SK-N-MC (cell line): Measurements from ENCODE around the gene ISG20L2.

Experiments used
- EZH2 ChIP-seq: fragments of 200-600 bp; sonication (generic); IDR thresholded peaks from one replicate; pipeline ENCODE4 v1.6.1; 2017; ENCODE audit warnings: antibody characterized with exemption
- POLR2AphosphoS5 ChIP-seq: IDR thresholded peaks from 2 replicates; pipeline ENCODE4 v1.6.1; 2012; ENCODE audit warnings: mild to moderate bottlenecking, low read depth, low read length, borderline replicate concordance

- no peak for TF ChIP-seq EZH2
- no peak for TF ChIP-seq POLR2AphosphoS5
Measured at GRCh38 chr1:156773607-156774006, 45.0 kb upstream of the ISG20L2 start.
